ENCODE data around the gene ANKRD31.

Gene ANKRD31

DNA sequence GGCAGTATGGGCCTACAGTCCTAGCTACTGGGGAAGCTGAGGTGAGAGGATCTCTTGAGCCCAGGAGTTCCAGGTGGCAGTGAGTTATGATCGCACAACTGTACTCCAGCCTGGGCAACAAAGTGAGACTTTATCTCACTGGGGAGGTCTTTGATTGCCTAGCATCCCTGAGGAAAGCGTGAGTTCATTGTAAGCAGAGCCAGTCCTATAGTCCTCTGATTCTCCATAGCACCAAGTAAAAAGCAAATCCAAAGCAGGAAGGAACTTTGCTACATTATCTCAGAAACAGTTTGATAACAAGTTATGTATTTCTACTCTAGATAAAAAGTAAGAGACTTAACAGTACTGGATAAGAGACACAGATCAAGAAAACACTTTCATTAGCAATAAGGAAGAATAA, 37.6 kb downstream of the ANKRD31 start:
- TF ChIP-seq ESRRG (CRISPR knock-in tag; IDR thresholded peaks at IDR 0.05) (no peak), SNAI2 (CRISPR knock-in tag; IDR thresholded peaks at IDR 0.05) (no peak), ARNTL (CRISPR knock-in tag; IDR thresholded peaks at IDR 0.05; ENCODE audit: borderline replicate concordance, low read depth) (no peak), TCF4 (CRISPR knock-in tag; IDR thresholded peaks at IDR 0.05; ENCODE audit: borderline replicate concordance) (no peak), OSR1 (CRISPR knock-in tag; IDR thresholded peaks at IDR 0.05) (no peak), TOX (CRISPR knock-in tag; IDR thresholded peaks at IDR 0.05; ENCODE audit: borderline replicate concordance) (no peak), ZC3H10 (CRISPR knock-in tag; IDR thresholded peaks at IDR 0.05) (no peak), CSDC2 (CRISPR knock-in tag; IDR thresholded peaks at IDR 0.05) (no peak), GLIS3 (CRISPR knock-in tag; IDR thresholded peaks at IDR 0.05) (no peak), ZFP3 (CRISPR knock-in tag; IDR thresholded peaks at IDR 0.05) (no peak), BACH2 (CRISPR knock-in tag; IDR thresholded peaks at IDR 0.05; ENCODE audit: borderline replicate concordance) (no peak)
- TF ChIP-seq, protein P1, sequence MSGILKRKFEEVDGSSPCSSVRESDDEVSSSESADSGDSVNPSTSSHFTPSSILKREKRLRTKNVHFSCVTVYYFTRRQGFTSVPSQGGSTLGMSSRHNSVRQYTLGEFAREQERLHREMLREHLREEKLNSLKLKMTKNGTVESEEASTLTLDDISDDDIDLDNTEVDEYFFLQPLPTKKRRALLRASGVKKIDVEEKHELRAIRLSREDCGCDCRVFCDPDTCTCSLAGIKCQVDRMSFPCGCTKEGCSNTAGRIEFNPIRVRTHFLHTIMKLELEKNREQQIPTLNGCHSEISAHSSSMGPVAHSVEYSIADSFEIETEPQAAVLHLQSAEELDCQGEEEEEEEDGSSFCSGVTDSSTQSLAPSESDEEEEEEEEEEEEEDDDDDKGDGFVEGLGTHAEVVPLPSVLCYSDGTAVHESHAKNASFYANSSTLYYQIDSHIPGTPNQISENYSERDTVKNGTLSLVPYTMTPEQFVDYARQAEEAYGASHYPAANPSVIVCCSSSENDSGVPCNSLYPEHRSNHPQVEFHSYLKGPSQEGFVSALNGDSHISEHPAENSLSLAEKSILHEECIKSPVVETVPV (CRISPR knock-in tag; IDR thresholded peaks at IDR 0.05) = no peak
- TF ChIP-seq, protein P2, sequence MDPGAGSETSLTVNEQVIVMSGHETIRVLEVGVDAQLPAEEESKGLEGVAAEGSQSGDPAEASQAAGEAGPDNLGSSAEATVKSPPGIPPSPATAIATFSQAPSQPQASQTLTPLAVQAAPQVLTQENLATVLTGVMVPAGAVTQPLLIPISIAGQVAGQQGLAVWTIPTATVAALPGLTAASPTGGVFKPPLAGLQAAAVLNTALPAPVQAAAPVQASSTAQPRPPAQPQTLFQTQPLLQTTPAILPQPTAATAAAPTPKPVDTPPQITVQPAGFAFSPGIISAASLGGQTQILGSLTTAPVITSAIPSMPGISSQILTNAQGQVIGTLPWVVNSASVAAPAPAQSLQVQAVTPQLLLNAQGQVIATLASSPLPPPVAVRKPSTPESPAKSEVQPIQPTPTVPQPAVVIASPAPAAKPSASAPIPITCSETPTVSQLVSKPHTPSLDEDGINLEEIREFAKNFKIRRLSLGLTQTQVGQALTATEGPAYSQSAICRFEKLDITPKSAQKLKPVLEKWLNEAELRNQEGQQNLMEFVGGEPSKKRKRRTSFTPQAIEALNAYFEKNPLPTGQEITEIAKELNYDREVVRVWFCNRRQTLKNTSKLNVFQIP (CRISPR knock-in tag; IDR thresholded peaks at IDR 0.05; ENCODE audit: borderline replicate concordance, low read depth) = no peak
- TF ChIP-seq, protein P3, sequence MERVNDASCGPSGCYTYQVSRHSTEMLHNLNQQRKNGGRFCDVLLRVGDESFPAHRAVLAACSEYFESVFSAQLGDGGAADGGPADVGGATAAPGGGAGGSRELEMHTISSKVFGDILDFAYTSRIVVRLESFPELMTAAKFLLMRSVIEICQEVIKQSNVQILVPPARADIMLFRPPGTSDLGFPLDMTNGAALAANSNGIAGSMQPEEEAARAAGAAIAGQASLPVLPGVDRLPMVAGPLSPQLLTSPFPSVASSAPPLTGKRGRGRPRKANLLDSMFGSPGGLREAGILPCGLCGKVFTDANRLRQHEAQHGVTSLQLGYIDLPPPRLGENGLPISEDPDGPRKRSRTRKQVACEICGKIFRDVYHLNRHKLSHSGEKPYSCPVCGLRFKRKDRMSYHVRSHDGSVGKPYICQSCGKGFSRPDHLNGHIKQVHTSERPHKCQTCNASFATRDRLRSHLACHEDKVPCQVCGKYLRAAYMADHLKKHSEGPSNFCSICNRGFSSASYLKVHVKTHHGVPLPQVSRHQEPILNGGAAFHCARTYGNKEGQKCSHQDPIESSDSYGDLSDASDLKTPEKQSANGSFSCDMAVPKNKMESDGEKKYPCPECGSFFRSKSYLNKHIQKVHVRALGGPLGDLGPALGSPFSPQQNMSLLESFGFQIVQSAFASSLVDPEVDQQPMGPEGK (CRISPR knock-in tag; IDR thresholded peaks at IDR 0.05; ENCODE audit: borderline replicate concordance) = no peak
- TF ChIP-seq, protein P4, sequence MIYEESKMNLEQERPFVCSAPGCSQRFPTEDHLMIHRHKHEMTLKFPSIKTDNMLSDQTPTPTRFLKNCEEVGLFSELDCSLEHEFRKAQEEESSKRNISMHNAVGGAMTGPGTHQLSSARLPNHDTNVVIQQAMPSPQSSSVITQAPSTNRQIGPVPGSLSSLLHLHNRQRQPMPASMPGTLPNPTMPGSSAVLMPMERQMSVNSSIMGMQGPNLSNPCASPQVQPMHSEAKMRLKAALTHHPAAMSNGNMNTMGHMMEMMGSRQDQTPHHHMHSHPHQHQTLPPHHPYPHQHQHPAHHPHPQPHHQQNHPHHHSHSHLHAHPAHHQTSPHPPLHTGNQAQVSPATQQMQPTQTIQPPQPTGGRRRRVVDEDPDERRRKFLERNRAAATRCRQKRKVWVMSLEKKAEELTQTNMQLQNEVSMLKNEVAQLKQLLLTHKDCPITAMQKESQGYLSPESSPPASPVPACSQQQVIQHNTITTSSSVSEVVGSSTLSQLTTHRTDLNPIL (CRISPR knock-in tag; IDR thresholded peaks at IDR 0.05; ENCODE audit: low read depth) = no peak
- no peak for ATAC-seq

DNA sequence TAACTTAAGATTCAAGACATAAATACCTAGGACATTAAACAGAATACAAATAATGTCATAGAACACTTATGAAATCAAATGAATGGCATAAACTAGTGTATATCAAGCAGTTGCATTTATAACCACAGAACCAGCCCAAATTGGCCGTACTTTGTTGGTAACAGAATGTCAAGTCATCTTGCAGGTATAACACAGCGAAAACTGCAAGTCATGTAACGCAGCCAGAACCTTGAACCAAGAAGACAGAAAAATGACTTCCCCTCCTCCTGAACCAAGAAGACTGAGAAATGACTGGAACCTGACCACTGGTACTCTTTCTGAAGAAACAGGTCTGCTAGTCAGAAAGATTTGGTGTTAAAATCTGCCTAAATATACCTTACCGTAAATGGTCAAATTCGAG, 38.9 kb downstream of the ANKRD31 start:
- TF ChIP-seq, protein P3 (CRISPR knock-in tag; IDR thresholded peaks at IDR 0.05; ENCODE audit: borderline replicate concordance) = no peak
- TF ChIP-seq TCF4 (CRISPR knock-in tag; IDR thresholded peaks at IDR 0.05; ENCODE audit: borderline replicate concordance) = no peak
- TF ChIP-seq ISL1 (CRISPR knock-in tag; IDR thresholded peaks at IDR 0.05) = no peak
- TF ChIP-seq, protein P1 (CRISPR knock-in tag; IDR thresholded peaks at IDR 0.05) = no peak
- TF ChIP-seq SNAI2 (CRISPR knock-in tag; IDR thresholded peaks at IDR 0.05) = no peak
- TF ChIP-seq GLIS3 (CRISPR knock-in tag; IDR thresholded peaks at IDR 0.05) = no peak
- TF ChIP-seq ZNF70 (CRISPR knock-in tag; IDR thresholded peaks at IDR 0.05) = no peak
- TF ChIP-seq ARNTL (CRISPR knock-in tag; IDR thresholded peaks at IDR 0.05; ENCODE audit: borderline replicate concordance, low read depth) = no peak
- no peak for TF ChIP-seq ESRRG (CRISPR knock-in tag; IDR thresholded peaks at IDR 0.05)
- TF ChIP-seq ZNF8 (CRISPR knock-in tag; IDR thresholded peaks at IDR 0.05) = no peak
- TF ChIP-seq, protein P2 (CRISPR knock-in tag; IDR thresholded peaks at IDR 0.05; ENCODE audit: borderline replicate concordance, low read depth) = no peak
- TF ChIP-seq ZC3H10 (CRISPR knock-in tag; IDR thresholded peaks at IDR 0.05) = no peak
- ATAC-seq = no peak
